GM21360 (cell line): ENCODE results near the gene B4GALT7.
"Not testable (repeated sequence)": the region's sequence is repeated elsewhere in the genome, so short reads cannot be mapped to it uniquely, and the experiment has no call there.

Source experiments
- ATAC-seq: cut with Tn5 transposase; IDR thresholded peaks from one replicate; pipeline ENCODE4 v1.9.1; 2021; ENCODE audit warnings: mild to moderate bottlenecking, moderate library complexity; ENCODE audit not compliant: unreplicated experiment

The B4GALT7 gene, protein sequence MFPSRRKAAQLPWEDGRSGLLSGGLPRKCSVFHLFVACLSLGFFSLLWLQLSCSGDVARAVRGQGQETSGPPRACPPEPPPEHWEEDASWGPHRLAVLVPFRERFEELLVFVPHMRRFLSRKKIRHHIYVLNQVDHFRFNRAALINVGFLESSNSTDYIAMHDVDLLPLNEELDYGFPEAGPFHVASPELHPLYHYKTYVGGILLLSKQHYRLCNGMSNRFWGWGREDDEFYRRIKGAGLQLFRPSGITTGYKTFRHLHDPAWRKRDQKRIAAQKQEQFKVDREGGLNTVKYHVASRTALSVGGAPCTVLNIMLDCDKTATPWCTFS

DNA sequence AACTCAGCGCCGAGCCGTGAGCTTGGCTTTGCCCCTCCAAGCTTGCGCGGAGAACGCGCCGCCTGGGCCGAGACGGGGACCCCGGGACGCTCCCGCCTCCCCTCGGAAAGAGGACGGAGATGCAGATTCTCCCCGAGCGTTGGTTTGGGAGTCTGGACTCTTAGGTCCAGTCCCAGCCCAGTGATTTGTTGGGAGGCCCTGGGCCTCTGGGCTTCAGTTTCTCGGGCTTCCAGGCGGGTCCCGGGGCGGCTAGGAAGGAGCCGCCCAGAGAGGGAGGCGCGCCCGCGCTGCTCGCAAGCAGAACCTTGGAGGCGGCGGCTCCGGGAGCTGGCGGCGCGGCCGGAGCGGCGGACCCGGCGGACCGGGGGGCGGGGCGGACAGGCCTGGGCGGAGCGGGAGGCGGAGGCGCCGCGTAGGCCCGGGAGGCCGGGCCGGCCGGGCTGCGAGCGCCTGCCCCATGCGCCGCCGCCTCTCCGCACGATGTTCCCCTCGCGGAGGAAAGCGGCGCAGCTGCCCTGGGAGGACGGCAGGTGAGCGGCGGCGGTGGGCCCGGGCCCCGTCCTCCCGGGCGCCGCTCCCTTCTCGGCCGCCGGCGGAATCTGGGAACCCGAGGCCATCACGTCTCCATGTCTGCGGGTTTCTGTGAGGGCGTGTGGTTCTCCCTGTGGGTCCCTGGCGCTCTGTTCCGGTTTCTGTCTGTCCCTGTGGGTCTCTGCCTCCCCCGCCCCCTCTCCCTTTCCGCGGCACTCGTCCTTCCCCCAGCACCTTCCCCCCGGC lies at the start of gene B4GALT7:
B4GALT7 (plus strand) TSS at position 402 of the 777 bp plus-strand sequence; CDS start at position 481, 79 bp downstream.
- peak; percentile 75 for ATAC-seq

DNA sequence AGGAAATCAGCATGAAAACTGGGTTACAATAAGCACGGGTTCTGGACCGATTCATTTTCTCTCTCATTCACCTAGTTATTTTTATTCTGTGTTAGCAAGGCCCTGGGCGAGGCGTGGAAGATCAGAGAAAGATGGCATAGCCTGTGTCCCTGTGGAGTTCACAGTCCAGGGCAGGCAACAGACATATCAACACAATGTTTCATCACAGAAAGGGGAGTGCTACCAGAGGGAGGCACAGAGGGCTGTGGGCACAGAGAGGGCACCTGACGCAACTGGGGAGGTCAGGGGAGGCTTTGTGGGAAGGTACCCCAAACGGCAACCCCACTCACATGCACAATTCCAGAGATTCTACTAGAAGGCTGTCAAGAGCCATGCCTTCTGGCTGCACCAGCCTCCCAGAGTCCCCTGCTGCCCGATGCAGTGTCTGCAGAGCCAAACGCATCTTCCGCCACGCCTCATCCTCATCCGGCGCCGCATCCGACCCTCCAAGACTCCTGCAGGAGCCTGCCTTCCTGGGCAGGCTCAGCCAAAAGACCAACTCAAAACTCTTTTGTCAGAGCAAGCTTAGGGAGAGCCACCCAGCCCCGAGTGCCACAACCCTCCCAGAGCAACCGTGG lies 47.0 kb upstream of the B4GALT7 start:
- no peak for ATAC-seq

DNA sequence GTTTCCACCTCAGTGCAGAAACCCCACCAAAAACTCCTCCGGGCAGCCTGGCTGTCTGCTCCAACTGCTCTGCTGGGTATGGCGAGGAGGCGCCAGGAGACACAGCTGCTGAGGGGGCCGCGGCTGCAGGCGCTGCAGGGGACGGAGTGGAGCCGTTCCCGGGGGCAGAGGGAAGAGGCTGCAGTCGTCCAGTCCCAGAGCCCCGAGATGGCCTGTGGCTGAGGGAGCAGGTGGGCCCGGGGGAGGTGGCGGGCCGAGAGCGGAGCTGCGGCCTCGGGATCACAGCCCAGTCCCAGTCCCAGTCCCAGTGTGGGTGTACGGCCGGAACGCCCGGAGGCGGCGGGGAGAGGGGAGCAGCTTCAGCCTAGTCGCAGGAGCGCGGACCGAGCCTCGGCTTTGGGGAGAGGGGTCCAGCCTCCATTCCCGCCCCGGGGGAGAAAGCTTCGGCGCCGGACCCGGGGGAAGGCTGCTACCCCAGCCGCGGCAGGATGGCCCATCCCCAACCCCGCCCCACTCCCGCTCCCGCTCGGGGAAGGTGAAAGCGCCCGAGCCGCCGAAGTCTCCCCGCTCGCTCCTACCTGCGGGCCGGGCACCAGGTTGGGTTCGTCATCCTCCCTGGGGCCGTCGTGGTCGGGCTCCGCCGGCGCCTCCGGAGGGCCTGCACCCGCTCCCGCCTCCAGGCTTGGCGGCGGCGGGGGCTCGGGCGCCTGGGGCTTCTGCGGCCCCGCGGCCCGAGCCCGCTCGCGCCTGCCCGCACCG lies 46.1 kb upstream of the B4GALT7 start:
- peak; percentile 34 for ATAC-seq

DNA sequence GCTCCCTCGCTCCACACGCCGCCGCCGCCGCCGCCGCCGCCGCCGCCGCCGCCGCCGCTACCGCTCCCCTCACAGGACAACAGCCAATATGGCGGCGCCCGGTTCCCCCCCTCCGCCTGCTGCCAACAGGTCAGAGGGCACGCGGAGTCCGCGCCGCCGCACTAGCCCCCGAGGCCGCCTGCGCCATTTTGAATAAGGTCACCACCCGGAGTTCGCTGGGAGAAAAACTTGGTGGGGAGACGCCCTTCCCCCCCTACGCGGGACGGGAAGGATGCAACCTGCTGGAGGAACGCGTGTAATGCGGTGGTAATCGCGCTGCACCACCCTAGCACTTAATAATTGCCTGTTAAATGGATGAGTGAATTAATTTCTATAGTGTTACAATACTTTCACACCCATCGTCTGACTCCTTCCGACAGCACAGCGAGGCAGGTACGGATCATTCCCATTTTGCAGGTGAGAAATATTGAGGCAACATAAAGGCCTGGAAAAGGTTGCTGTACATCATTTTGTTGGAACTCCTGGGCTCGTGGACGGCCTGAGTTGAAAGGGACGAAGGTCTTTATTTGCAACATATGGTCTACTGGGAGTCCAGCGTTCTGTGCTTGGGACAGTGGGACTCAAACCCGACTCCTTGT lies 45.3 kb upstream of the B4GALT7 start, which contains the start of gene FAM193B:
FAM193B (minus strand) TSS at position 90 of the 638 bp plus-strand sequence. CDS start 105 bp downstream, outside the sequence.
- peak; percentile 91 for ATAC-seq

DNA sequence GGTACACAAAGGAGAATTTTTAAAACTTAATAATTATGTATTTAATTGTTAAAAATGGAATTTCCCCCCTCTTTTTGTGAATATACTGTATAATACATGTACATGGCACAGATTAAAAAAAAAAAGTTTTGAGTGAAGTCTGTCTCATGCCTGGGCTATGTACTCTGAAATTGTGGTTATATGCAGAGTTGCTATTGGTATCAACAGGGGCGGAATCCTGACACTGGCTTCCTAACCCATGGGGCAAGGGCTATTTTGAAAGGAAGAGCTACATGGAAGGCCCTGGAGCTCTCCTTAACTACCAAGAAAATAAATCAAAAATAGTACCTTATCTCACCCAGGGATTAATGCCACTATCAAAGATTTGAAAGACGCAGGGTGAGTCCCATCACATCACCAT lies 44.7 kb upstream of the B4GALT7 start:
- no peak for ATAC-seq

DNA sequence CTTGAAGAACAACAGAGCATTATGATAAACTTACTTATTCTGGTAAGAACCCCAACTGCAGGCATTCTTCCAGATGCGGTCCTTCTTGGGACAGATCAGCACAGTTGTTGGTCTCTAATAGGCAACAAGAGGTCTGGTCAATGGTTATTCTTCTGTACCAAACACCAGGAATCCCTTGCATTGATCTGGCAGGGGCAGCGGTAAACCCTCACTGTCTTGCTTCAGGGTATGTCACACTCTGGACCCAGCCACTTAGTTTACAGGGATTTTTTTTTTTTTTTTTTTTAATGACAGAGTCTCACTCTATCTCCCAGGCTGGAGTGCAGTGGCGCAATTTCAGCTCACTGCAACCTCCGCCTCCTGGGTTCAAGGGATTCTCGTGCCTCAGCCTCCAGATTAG lies 44.3 kb upstream of the B4GALT7 start:
- ATAC-seq = no peak

DNA sequence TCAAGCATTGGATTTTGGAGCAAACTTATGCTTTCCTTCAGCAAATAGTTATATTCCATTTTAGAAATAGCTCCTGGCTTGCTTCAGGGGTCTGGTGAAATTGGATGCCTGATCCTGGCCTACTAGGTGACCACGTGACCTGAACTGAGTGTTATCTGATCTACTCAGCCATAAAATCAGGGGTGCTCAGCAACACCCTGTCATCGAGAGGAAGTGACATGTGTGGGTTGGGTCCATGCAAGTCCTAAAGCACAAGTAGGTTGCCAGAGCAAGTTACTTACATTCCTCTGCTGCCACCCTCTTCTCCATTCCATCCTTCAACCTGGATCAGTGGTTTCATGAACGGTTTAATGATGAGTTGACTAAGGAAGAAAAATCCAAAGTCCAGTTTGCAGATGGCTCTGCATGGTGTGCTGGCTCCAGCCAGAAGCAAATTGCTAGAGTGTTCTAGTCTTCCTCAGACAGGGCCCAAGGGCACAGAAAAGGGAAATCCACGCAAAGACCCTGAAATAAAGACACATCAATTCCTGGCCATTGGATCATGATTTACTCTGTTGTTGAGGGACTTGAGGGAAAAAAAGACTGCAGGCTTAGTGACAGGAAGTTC lies 42.8 kb upstream of the B4GALT7 start:
- no peak for ATAC-seq

DNA sequence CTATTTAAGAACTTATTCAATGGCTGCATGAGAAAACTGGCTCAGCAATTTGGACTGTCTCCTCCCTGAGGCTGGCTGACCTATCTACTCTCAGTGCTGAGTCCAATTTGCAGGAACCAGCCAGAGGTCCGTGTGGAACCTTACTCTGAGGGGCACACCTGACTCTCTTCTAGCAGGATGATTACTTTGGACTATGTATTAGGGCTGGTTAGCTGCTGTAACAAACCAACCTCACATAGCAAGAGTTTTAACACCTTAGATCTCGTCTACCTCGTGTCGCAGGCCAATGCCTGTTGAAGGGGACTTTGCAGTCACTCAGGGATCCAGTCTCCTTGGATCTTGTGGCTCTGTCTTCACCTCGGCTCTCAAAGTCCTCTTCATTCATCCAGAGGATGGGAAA lies 42.1 kb upstream of the B4GALT7 start:
- no peak for ATAC-seq

DNA sequence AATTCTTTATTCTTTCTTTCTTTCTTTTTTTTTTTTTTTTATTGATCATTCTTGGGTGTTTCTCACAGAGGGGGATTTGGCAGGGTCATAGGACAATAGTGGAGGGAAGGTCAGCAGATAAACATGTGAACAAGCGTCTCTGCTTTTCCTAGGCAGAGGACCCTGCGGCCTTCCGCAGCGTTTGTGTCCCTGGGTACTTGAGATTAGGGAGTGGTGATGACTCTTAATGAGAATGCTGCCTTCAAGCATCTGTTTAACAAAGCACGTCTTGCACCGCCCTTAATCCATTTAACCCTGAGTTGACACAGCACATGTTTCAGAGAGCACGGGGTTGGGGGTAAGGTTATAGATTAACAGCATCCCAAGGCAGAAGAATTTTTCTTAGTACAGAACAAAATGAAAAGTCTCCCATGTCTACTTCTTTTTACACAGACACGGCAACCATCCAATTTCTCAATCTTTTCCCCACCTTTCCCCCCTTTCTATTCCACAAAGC lies 40.4 kb upstream of the B4GALT7 start:
- not testable (repeated sequence) for ATAC-seq

DNA sequence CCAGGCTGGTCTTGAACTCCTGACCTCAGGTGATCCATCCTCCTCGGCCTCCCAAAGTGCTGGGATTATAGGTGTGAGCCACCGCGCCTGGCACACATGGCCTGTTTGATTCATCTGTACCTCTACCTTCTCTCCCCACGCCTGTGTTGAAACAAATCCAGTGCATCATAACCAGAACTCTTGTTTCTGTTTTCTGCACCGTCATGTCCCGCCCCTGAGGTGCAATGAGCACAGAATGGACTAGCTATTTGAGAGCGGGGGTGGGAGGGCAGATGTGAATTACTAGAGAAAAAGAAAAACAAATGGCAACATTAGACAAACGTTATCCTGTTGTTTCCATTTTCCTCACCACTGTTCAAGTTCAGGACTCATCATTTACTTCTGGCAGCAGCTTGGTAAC lies 34.9 kb upstream of the B4GALT7 start:
- ATAC-seq = no peak

DNA sequence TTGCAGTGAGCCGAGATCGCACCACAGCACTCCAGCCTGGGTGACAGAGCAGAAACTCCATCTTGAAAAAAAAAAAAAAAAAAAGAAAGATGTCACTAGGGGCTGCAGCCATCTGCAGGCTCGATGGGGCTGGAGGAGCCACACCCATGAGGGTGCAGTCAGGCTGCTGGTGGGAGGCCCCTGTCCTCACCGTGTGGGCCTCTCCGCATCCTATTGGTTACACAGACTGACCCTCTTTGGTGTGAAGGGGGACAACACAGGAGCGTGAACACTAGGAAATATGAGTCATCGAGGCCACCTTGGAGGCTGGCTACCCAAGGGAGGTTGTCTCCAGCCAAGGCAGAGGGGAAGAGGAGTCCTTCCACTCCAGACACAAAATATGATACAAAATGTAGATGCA lies 31.6 kb upstream of the B4GALT7 start:
- no peak for ATAC-seq

DNA sequence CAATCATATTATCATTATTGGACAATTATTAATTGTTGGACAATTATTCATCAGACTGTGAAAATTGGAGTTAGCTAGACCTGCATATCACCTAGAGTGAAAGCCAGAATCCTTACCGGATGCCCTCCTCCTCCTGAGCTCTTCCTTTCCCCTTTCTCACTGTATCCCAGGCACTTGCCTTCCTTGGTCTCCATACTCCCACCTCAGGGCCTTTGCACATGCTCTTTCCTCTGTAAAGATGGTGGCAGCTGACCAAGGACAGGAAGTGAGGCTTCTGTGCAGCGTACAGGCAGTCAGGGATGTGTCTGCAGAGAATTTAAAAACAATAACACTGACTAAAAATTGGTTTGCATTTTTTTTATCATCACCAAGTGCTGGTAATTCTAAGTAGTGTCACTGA lies 30.0 kb upstream of the B4GALT7 start:
- ATAC-seq = no peak

DNA sequence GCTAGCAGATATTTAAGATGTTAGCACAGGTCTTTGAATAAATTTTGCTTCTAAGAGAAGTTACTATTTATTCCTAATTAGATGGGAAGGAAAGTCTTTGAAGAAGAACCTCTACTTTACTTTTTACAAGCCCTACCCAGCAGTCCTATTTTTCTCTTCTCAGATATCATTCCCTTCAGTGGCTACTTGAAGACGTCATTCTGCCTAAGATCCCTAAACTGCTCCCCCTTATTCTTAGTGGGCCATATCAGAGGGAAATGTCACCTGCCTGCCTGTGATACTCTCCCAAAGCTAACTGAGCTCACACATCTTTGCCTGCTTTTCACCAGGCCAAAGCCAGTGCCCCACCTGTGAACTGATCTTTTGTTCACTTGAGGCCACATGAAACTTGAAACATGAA lies 24.4 kb upstream of the B4GALT7 start:
- ATAC-seq = no peak

DNA sequence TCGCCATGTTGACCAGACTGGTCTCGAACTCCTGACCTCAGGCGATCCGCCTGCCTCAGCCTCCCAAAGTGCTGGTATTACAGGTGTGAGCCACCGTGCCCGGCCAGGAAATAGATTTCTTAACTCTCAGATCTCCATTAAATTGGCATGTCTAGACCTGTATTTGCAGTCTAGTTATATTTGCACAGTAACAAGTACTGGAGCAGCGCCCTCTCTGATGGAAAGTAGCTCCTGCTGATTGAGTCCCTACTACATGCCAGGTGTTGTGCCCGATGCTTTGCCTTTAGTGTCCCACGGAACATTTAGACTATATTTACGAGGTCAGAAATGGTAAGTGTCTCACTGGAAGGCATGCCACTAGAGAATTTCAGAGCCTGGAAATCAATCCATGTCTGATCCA lies 23.8 kb upstream of the B4GALT7 start:
- ATAC-seq = no peak

DNA sequence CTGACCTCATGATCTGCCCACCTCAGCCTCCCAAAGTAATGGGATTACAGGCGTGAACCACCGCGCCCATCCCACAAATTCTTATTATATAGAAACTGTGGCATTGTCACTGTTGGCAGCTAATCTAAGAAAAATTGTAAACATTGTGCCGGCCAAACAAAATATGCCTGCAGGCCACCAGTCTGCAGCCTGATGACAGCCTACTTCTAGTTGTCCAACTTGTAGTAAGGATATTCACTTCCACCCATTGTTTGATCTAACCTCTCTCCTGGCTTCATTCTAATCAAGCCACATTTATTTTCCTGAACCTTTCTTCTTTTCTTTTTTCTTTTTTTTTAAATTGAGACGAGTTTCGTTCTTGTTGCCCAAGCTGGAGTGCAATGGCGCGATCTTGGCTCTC lies 21.6 kb upstream of the B4GALT7 start:
- ATAC-seq = no peak

DNA sequence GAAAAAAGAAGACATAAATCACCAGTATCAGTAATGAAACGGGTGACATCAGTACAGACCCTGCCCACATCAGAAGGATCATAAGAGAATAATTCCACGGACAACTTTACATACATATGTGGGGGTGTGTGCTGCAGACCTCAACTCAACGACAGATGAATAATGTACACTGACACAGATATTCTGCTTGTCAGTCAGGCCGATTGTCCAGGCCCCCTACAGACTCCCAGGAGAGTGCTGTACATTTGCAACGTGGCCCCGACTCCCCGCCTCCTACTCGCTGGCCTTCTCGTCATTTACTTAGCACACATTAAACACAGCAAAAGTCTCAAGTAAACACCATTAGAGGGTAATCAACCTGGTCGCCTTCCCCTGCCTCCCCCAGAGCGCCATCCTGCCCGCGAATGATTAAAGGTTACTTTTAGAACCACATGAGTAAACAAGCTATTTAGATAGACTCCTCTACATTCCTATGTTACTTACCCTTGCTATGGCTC lies 11.5 kb upstream of the B4GALT7 start:
- no peak for ATAC-seq

DNA sequence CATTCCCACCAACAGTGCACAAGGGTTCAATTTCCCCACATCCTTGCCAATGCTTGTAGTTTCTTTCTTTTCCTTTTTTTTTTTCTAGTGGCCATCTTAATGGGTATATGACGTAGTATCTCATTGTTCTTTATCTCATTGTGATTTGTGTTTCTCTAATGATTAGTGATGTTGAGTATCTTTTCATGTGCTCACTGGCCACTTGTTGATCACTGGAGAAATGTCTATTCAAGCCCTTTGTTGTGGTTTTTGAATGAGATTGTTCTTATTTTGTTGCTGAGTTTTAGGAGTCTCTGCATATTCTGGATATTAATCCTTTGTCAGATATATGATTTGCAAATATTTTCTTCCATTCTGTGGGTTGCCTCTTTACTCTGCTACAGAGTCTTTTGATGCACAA lies 9.5 kb upstream of the B4GALT7 start:
- ATAC-seq = no peak

DNA sequence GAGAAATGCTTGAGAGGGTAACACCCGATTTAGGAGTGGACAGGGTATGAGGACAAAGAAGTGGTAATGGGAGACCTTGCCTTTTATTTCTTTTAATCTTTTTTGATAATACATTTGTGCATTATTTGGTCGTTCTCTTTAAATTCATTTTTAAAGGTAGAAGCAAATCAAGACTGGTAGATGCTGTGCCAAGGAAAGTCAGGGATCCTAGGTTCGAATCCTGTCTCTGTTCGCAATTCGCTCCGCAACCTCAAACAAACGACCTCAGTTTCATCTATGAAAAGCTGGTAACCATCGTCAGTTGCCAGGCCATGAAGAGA lies 8.3 kb upstream of the B4GALT7 start:
- ATAC-seq = no peak

DNA sequence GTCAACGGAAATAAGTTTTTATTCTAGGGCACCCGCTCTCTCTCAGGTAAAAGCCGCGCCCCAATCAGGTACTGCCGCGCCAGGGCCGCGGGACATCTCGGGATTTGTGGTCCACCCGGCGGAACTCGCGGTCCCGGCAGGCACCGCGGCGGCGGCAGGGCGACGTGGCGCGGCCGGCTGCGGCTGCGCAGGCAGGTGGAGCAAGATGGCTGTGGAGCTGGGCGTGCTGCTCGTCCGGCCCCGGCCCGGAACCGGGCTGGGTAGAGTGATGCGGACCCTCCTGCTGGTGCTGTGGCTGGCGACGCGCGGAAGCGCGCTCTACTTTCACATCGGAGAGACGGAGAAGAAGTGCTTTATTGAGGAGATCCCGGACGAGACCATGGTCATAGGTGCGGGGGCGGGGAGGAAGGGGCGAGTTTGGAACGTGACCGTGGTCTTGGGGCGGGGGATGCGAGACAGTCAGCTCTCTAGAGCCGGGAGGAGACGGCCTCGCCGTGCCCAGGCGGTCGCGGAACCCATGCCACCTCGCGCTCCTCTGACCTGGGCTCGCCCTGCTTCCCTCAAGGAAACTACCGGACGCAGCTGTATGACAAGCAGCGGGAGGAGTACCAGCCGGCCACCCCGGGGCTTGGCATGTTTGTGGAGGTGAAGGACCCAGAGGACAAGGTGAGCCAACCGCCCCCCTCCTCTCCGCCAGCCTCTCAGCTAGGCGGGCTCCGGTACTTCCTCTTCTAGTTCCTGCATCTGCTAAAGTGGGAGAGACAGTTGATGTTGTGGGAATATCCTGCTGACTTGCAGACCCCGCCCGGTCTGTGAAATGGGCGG lies 7.7 kb upstream of the B4GALT7 start, which contains the start of gene TMED9:
TMED9 (plus strand) TSS at position 194 of the 825 bp plus-strand sequence; CDS start at position 206, 12 bp downstream.
- ATAC-seq = peak; percentile 96
